ENCODE measurements around the gene HEBP2.
A peak's percentile ranks its signal among the peaks of the same experiment; 100 is the strongest.

The HEBP2 gene

DNA sequence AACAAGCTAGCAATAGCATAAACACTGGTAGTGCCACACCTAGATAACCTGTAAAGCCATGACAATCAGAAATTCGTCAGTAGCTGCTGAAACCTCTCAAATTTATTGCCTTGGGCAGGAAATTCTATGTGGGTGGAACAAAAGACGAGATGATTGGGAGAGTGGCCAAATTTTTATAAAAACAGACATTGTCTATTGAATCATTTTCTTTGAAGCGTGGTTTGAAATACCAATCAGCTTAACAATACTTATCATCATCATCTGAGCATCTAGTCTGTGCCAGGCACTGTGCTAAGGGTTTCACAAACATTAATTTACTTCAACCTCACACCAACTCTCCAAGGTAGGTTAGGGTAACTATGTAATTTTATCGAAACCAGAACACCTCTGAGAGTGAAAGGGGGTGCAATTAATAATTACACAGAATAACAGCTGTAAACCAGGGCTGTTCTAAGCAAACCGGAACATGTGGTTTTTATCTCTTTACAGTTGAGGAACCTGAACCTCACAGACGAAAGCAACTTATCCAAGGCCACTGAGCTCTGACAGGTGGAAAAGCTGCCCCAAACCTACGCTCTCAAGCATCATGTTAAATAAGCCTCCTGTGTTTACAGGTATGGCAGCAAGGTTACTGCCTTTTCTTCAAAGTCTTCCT lies 51.9 kb downstream of the HEBP2 start:
- peak; percentile 30 for DNase-seq

DNA sequence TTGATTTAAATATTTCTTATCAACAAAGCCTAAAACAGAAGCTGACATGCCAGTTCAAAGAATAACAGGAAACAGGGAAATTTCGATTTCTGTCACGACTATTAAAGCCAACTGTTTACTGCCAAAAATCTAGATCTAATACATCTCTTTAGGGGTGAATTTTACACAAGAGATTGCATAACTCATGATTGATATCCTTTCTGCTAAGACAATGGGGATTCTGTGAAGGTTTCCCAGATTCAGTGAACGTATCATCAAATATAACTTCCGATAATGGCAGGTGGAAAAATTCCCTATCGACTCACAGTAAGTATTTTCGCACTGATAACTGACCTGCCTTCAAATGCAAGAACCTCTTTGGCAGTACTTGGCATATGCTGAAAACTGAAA lies 52.4 kb downstream of the HEBP2 start:
- no peak for DNase-seq

DNA sequence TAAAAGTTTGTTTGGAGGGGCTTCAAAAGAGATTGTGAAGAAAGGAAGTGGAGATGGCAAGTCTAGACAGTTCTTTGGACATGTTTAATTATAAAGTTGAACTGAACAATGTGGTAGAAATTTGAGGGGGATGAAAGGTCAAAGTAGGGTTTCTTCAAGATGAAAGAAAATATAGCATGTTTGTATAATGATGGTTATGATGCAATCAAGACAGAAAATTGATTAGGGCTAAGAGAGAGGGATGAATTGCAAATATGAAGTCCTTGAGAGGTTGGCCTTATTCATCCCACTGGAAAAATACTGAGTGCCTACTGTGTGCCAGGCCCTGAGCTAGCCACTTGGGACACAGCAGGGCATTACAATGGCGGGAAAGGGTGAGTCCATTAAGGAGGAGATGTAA lies 57.6 kb downstream of the HEBP2 start:
- no peak for DNase-seq

DNA sequence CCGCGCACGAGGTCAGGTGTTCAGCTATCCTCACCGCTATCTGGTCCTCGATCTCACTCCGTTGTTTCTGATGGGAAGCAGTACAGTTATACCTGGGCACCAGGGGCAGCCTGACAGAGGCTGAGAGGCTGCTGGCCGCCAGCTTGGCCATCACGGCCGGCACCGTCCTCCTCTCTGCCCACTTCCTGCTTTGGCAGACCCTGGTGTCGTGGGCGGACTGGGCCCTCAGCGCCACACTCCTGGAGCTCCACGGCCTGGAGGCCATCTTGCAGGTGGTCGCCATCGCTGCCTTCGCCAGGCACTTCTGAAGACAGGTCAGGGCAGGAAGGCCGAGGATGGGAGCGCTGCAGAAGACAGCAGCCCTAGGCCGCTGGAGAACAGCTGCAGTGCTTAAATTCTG lies 60.1 kb downstream of the HEBP2 start:
- DNase-seq = no peak

DNA sequence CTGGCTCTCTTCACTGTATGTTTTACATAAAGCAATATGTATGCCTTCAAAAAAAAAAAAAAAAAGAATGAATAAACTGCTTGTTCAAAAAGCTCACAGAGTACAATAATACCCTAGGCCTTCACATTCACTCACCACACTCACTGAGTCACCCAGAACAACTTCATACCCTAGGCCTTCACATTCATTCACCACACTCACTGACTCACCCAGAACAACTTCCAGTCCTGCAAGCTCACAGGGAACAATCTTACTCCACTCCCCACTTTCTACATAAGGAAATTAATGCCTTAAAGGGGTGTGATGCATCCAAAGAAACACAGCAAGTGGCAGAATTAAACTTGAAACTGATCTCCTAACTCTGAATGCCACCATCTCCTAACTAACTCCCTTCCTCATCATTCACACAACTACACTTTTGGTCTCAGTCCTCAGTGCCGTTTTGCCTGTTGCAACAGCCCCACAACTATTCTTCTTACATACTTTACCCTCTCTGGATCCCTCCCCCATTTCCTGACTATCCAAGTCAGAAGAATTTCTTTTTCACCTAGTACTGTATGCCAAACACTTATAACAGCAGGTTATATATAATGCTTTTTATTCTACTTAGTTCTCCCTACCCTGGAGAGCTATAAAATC lies 61.1 kb downstream of the HEBP2 start:
- DNase-seq = no peak

DNA sequence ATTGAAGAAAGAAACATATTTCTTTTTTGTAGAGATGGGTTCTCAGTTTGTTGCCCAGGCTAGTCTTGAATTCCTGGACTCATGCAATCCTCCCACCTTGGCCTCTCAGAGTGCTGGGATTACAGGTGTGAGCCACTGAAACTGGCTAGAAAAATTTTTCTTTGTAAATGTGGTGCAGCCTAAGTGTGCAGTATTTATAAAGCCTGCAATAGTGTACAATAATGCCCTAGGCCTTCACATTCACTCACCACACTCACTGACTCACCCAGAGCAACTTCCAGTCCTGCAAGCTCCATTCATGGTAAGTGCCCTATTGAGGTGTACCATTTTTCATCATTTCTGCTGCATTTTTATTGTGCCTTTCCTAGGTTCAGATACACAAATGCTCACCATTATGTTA lies 63.9 kb downstream of the HEBP2 start:
- no peak for DNase-seq

DNA sequence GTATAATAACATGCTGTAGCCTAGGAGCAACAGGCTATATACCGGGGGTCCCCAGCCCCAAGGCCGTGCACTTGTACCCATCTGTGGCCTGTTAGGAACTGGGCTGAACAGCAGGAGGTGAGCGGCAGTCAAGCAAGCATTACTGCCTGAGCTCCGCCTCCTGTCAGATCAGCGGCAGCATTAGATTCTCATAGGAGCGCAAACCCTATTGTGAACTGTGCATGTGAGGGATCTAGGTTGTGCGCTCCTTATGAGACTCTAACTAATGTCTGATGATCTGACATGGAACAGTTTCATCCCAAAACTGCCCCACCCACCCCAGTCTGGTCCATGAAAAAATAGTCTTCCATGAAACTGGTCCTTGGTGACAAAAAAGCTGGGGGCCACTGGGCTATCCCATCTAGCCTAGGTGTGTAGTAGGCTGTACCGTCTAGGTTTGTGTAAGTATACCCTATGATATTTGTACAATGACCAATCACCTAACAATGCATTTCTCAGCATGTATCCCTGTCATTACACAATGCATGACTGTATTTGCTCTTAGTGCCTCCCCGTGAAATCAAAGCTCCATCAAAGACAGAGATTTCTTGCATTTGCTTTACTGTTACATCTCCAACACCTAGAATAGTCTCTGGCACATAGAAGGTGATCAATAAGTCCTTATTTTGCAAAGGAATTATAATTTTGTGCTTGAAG lies 64.4 kb downstream of the HEBP2 start:
- no peak for DNase-seq

All from hematopoietic multipotent progenitor cell treated with erythropoietin and hydrocortisone succinate and interleukin-3 and kit ligand, for 6 days (in vitro differentiated cells).